ENCODE results near the gene TMEM170A. TPM values are rescaled to one million over a fixed set of nuclear protein-coding genes. Genes with fewer than 3 reads are reported as not detected.

Gene TMEM170A
- total RNA-seq, 2 experiments from 2014 or later = 25.7 to 29.4 TPM

DNA sequence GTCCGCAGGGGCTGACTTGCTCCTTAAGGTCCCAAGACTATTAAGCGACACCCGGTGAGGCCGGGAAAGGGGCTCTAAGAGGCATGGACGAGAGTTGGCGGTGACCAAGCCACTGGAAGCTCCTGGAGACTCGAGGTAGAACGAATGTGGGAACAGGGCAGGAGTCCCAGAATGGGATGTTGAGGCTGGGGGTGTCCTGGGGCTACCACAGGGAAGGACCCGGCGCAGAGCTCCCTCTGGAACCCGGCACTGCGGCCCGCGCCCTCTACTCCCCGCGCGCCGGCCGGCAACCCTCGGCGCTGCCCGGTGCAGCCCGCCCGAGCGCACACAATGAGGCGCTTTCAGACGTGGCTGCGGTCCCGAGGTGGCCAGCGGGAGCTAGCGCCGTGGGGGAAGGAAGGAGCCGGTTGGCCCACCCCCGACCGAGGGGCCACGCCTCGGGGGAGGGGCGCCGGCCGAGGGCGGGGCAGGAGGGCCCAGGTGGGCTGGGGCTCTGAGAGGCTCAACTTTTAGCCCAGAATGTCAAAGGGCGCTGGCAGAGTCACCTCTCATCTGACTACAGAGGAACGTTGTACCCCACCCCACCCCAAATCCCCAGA lies 30.7 kb upstream of the TMEM170A start, which contains the start of gene CHST6:
CHST6 (minus strand) TSS at position 366 of the 599 bp plus-strand sequence. CDS start 15,613 bp downstream, outside the sequence.
- peak within 1 kb of the TSS; percentile 16; the same call in 1 of the 2 replicates for H3K4me2 ChIP-seq (ENCODE audit: low read length)
- intact Hi-C loops (cut with micrococcal nuclease; ENCODE audit: unreplicated experiment) = no loop called here
- no peaks in the 10 kb centered on the region for H4K20me1 ChIP-seq (ENCODE audit: insufficient read depth, low read length)
- H3K4me1 ChIP-seq (ENCODE audit: insufficient read depth, low read length, poor library complexity, severe bottlenecking) = no peaks in the 10 kb centered on the region
- H3K79me2 ChIP-seq (ENCODE audit: insufficient read depth, low read depth, low read length) = no peaks in the 10 kb centered on the region
- CTCF ChIA-PET (ENCODE audit: unreplicated experiment) = no interaction called here
- no peaks in the 10 kb centered on the region for H3K9me2 ChIP-seq (ENCODE audit: insufficient read depth, low read length)
- POLR2A ChIA-PET = interaction anchor here (1.2 kb wide), 1 partner anchor 126 kb away, joined by 3 read pairs; no protein-coding TSS in a partner anchor
- H3K4me3 ChIP-seq (ENCODE audit: low read depth, low read length, poor library complexity, severe bottlenecking) = no peak within 1 kb of the TSS
- no TSS peak for BruUV-seq (replicated peaks)
- no peak within 1 kb of the TSS for H2AFZ ChIP-seq (ENCODE audit: low read length)
- H3K9me3 ChIP-seq (ENCODE audit: low read length) = no peaks in the 10 kb centered on the region
- TF ChIP-seq EZH2phosphoT487 (IDR thresholded peaks at IDR 0.05; ENCODE audit: borderline replicate concordance, low read depth, low read length) = no peak
- TF ChIP-seq, protein P1, sequence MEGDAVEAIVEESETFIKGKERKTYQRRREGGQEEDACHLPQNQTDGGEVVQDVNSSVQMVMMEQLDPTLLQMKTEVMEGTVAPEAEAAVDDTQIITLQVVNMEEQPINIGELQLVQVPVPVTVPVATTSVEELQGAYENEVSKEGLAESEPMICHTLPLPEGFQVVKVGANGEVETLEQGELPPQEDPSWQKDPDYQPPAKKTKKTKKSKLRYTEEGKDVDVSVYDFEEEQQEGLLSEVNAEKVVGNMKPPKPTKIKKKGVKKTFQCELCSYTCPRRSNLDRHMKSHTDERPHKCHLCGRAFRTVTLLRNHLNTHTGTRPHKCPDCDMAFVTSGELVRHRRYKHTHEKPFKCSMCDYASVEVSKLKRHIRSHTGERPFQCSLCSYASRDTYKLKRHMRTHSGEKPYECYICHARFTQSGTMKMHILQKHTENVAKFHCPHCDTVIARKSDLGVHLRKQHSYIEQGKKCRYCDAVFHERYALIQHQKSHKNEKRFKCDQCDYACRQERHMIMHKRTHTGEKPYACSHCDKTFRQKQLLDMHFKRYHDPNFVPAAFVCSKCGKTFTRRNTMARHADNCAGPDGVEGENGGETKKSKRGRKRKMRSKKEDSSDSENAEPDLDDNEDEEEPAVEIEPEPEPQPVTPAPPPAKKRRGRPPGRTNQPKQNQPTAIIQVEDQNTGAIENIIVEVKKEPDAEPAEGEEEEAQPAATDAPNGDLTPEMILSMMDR (conservative IDR thresholded peaks at IDR 0.05; ENCODE audit: low read length) = no peak
- H3K36me3 ChIP-seq (ENCODE audit: insufficient read depth, low read length) = no peaks in the 10 kb centered on the region
- no peak within 1 kb of the TSS for H3K27ac ChIP-seq (ENCODE audit: low read depth, low read length, poor library complexity, severe bottlenecking)
- no peak for DNase-seq (ENCODE audit: low spot score)

DNA sequence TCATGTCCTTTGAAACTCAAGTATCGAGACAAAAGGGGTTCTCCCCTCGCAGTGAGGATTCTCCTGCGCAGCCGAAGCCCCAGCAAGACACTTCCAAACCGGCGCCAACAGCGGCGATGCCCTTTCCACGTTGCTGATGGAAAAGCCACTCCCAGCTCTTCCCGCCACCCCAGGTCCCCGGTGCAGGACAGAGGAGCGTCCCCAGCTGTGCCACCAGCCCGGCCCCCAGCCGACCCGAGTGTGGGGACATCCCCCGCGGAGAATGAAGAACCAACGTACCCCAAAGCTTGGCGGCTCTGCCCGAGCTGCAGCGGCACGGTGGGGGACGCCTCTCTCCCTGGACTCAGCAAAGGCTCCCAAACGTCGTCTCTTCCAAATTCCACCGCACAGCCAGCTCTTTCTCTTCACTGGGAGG lies 30.2 kb upstream of the TMEM170A start:
- no peaks in the 10 kb centered on the region for H3K9me3 ChIP-seq (ENCODE audit: low read length)
- no peak for DNase-seq (ENCODE audit: low spot score)
- H3K4me1 ChIP-seq (ENCODE audit: insufficient read depth, low read length, poor library complexity, severe bottlenecking) = no peaks in the 10 kb centered on the region
- H3K4me2 ChIP-seq (ENCODE audit: low read length) = no peak overlapping the region
- no TSS peak for BruUV-seq (replicated peaks)
- intact Hi-C loops (cut with micrococcal nuclease; ENCODE audit: unreplicated experiment) = no loop called here
- ChIA-PET CTCF (ENCODE audit: unreplicated experiment) (no interaction called here), POLR2A (interaction anchor here (1.1 to 1.2 kb wide), 2 partner anchors 11 to 127 kb away, joined by 3 read pairs; no protein-coding TSS in a partner anchor)
- H3K36me3 ChIP-seq (ENCODE audit: insufficient read depth, low read length) = no peaks in the 10 kb centered on the region
- no peaks in the 10 kb centered on the region for H3K9me2 ChIP-seq (ENCODE audit: insufficient read depth, low read length)
- no peak overlapping the region for H3K4me3 ChIP-seq (ENCODE audit: low read depth, low read length, poor library complexity, severe bottlenecking)
- TF ChIP-seq, protein P1 (conservative IDR thresholded peaks at IDR 0.05; ENCODE audit: low read length) = no peak
- no peak for TF ChIP-seq EZH2phosphoT487 (IDR thresholded peaks at IDR 0.05; ENCODE audit: borderline replicate concordance, low read depth, low read length)
- H2AFZ ChIP-seq (ENCODE audit: low read length) = no peak overlapping the region
- no peak overlapping the region for H3K27ac ChIP-seq (ENCODE audit: low read depth, low read length, poor library complexity, severe bottlenecking)
- H3K79me2 ChIP-seq (ENCODE audit: insufficient read depth, low read depth, low read length) = no peaks in the 10 kb centered on the region
- no peaks in the 10 kb centered on the region for H4K20me1 ChIP-seq (ENCODE audit: insufficient read depth, low read length)

DNA sequence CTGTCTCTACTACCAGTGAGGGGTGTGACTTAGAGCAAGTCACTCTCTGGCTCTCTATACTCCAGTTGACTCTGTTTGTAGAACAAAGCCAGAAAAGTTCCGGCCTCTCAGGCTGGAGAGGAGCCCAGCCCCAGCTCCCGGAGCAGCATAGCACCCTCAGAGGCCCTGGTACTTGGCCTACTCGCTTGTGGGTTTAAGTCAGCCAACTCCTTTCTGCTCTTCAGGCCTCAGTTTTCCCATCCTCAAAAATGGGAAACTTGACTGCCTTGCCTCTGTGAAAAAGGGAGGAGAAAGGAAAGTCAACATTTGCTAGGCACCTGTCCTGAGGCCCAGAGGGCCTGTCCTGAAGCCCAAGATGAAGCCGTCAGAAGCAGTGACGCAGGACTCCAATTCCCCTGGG lies 29.7 kb upstream of the TMEM170A start:
- no peak overlapping the region for H3K4me2 ChIP-seq (ENCODE audit: low read length)
- no TSS peak for BruUV-seq (replicated peaks)

More for the DNA sequence above, 29.7 kb upstream of the TMEM170A start:
- Histone ChIP-seq H3K4me1 (ENCODE audit: insufficient read depth, low read length, poor library complexity, severe bottlenecking) (no peaks in the 10 kb centered on the region), H3K79me2 (ENCODE audit: insufficient read depth, low read depth, low read length) (no peaks in the 10 kb centered on the region), H4K20me1 (ENCODE audit: insufficient read depth, low read length) (no peaks in the 10 kb centered on the region), H3K36me3 (ENCODE audit: insufficient read depth, low read length) (no peaks in the 10 kb centered on the region), H3K27ac (ENCODE audit: low read depth, low read length, poor library complexity, severe bottlenecking) (no peak overlapping the region), H3K9me2 (ENCODE audit: insufficient read depth, low read length) (no peaks in the 10 kb centered on the region), H3K9me3 (ENCODE audit: low read length) (no peaks in the 10 kb centered on the region), H2AFZ (ENCODE audit: low read length) (no peak overlapping the region), H3K4me3 (ENCODE audit: low read depth, low read length, poor library complexity, severe bottlenecking) (no peak overlapping the region)
- TF ChIP-seq, protein P1 (conservative IDR thresholded peaks at IDR 0.05; ENCODE audit: low read length) = no peak
- no peak for TF ChIP-seq EZH2phosphoT487 (IDR thresholded peaks at IDR 0.05; ENCODE audit: borderline replicate concordance, low read depth, low read length)
- intact Hi-C loops (cut with micrococcal nuclease; ENCODE audit: unreplicated experiment) = no loop called here
- ChIA-PET POLR2A (interaction anchor here (1.1 to 1.2 kb wide), 2 partner anchors 12 to 127 kb away, joined by 3 read pairs; no protein-coding TSS in a partner anchor), CTCF (ENCODE audit: unreplicated experiment) (no interaction called here)
- DNase-seq (ENCODE audit: low spot score) = no peak
